ENCODE measurements around the gene ZNF343. TPM values are rescaled to one million over a fixed set of nuclear protein-coding genes. Genes with fewer than 3 reads are reported as not detected.

Gene ZNF343
- total RNA-seq, 2 experiments from 2014 or later: 10.4 to 12.0 TPM

DNA sequence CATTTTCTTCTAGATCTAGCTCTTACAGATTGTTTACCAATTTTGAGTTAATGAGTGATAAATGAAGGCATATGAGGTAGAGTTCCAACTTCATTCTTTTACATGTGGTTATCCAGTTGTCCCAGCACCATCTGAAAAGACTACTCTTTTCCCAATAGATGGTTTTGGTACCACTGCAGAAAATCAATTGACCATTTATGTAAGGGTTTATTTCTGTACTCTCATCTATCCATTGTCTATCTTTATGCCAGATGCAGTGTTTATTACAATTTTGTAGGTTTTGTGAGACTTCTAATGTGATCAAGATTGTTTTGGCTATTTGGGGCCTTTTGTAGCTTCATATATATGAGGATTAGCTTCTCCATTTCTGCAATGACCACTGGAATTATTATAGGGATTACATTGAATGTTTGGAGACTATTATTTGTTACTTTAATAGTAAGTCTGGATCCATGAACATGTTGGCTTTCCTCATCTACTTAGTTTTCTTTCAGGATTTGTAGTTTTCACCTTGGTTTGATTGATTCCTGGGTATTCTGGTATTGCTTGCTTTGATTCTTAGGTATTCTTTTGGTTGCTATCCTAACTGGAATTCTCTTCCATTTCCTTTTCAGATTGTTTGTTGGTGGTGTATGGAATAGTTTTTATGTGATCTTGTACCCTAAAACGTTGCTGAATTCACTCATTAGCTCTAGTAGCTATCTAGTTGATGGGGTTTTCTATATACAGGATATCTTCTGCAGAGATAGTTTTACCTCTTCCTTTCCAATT, 48.5 kb downstream of the ZNF343 start:
- Mint-ChIP-seq H3K4me1 (peaks cover 2% of the 10 kb centered on the region), H3K27ac (no peak overlapping the region), H3K4me3 (no peak overlapping the region), H3K9me3 (no peaks in the 10 kb centered on the region), H3K27me3 (no peaks in the 10 kb centered on the region), H3K36me3 (peaks cover 32% of the 10 kb centered on the region)
- ATAC-seq (ENCODE audit: low read depth) (no peak), DNase-seq (no peak)
- POLR2A ChIA-PET: interaction anchor here (0.8 to 6.8 kb wide), 2 partner anchors 8 to 9 kb away, joined by 3 to 32 read pairs; partner anchors contain the start of gene SNRPB

DNA sequence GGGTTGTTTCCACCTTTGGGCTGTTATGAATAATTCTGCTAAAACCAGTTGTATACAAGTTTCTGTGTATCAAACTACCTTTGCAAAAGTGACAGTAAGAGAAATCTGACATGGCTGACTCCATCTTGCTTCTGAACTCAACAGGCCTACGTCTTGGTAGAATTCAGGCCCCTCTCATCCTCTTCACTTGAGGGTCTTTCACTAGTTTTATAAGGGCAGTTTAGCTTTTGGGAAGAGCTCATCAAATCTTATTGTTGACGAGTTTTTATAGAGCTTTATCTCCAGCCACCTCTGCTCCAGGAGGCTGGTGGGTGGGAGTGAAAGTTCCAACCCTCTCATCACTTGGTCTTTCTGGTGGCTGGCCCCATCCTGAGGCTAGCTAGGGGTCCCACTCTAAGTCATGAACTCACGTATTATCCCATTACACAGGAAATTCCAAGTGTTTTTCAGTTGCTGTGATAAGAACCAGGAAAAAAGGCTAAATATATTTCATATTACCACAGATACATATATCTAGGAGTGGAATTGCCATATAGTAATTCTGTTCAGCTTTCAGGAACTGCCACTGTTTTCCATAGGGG, 49.7 kb downstream of the ZNF343 start:
- ATAC-seq (ENCODE audit: low read depth) (no peak), DNase-seq (no peak)
- no peak overlapping the region for H3K27ac Mint-ChIP-seq
- POLR2A ChIA-PET: interaction anchor here (6.8 kb wide), 1 partner anchor 10 kb away, joined by 32 read pairs; the partner anchor contains the start of gene SNRPB
- H3K4me1 Mint-ChIP-seq: peaks cover 2% of the 10 kb centered on the region
- H3K9me3 Mint-ChIP-seq: no peaks in the 10 kb centered on the region
- peaks cover 26% of the 10 kb centered on the region for H3K36me3 Mint-ChIP-seq
- H3K4me3 Mint-ChIP-seq: no peak overlapping the region
- H3K27me3 Mint-ChIP-seq: no peaks in the 10 kb centered on the region

DNA sequence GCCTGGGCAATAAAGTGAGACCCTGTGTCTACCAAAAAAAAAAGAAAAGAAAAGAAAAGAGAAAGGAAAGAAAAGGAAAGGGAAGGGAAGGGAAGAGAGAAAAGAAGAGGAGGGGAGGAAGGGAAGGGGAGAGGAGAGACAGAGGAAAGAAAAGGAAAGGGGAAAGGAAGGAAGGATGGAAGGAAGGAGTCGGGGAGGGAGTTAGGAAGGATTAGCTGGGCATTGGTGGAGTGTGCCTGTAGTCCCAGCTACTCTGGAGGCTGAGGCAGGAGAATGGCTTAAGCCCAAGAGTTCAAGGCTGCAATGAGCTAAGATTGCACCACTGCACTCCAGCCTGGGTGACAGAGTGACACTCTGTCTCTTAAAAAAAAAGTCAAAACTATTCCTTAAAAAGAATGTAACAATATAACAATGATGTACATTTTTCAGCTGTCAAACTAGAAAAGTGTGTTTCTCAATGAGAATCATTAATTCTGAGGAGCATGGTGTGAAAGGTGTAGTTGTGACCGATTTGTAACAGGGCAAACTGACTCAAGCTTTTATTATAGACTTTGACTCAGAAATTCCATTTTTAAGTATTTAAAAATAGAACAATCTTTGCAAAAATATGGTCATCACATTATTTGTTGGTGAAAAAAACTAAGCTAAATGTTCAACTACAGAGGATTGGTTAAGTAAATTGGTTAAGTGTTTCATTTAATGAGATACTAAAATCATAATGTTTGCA, 52.8 kb downstream of the ZNF343 start:
- Mint-ChIP-seq H3K9me3 (no peaks in the 10 kb centered on the region), H3K36me3 (peaks cover 12% of the 10 kb centered on the region), H3K4me1 (no peaks in the 10 kb centered on the region), H3K27ac (peak overlapping the region; percentile 13), H3K4me3 (no peak overlapping the region), H3K27me3 (no peaks in the 10 kb centered on the region)
- no peak for DNase-seq
- ATAC-seq (ENCODE audit: low read depth): no peak
- POLR2A ChIA-PET: interaction anchor here (6.8 kb wide), 1 partner anchor 13 kb away, joined by 32 read pairs; the partner anchor contains the start of gene SNRPB

DNA sequence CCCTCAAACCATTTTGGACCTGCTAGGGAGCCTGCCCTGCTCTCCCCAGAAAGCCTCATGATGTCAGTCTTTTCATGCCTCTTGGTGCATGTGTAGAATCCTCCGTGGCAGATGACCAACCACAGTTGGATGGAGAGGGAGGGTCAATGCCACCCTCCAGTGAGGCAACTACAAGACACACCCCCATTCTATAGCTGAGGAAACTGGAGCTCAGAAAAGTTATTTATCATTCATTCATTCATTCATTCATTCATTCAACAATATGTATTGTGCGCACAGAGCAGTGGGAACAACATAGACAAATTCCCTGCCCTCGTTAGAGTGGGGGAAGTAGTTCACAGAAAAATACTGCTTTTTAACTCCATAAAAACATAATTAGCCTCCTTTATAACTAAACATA, 54.9 kb downstream of the ZNF343 start:
- no peaks in the 10 kb centered on the region for H3K9me3 Mint-ChIP-seq
- no peak for ATAC-seq (ENCODE audit: low read depth)
- H3K27me3 Mint-ChIP-seq: peaks cover 3% of the 10 kb centered on the region
- DNase-seq: no peak
- no peak overlapping the region for H3K27ac Mint-ChIP-seq
- H3K4me1 Mint-ChIP-seq: no peaks in the 10 kb centered on the region
- H3K36me3 Mint-ChIP-seq: peaks cover under 1% of the 10 kb centered on the region
- H3K4me3 Mint-ChIP-seq: no peak overlapping the region
- POLR2A ChIA-PET: no interaction called here

DNA sequence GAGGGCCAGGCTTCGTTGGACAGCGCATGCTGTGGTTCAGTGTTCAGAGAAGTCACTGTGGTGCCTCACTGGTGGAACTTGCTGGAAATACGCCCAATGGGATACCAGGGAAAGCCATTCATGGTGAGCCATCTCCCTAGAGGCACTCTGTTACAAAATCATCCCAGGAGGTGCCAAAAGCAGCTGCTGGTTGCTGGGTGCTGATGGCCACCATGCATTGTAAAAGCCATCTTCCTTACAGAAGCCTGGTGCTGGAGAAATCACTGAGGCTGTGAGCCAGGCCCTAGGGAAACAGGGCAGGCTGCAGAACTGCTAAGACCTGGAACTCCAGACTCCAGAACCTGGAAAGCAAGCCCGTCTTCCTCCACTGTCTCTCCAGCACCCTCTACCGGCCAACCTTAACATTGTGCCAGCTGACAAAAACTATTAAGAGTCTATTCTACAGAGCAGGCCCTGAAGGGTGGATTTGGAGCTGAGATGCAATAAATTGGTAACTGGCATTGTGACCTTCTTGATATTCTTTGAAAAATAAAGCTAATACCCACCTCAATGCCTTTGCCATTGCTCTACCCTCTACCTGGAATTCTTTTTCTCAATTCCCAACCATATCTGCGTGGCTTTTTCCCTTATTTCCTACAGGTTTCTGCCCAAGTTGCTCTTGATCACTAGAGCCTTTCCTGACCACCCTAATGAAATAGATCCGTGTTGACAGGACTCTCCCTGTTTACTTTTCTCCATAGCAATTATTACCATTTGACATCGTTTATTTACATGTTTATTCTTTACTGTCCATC, 56.6 kb downstream of the ZNF343 start:
- peak; percentile 61 for DNase-seq
- H3K4me3 Mint-ChIP-seq: no peak overlapping the region
- no peaks in the 10 kb centered on the region for H3K9me3 Mint-ChIP-seq
- ATAC-seq (ENCODE audit: low read depth): no peak
- H3K4me1 Mint-ChIP-seq: no peaks in the 10 kb centered on the region
- no peak overlapping the region for H3K27ac Mint-ChIP-seq
- no peaks in the 10 kb centered on the region for H3K36me3 Mint-ChIP-seq
- H3K27me3 Mint-ChIP-seq: peaks cover 4% of the 10 kb centered on the region
- POLR2A ChIA-PET: interaction anchor here (1.3 to 1.5 kb wide), 2 partner anchors 9 to 18 kb away, joined by 3 read pairs; partner anchors contain the start of gene SNRPB

DNA sequence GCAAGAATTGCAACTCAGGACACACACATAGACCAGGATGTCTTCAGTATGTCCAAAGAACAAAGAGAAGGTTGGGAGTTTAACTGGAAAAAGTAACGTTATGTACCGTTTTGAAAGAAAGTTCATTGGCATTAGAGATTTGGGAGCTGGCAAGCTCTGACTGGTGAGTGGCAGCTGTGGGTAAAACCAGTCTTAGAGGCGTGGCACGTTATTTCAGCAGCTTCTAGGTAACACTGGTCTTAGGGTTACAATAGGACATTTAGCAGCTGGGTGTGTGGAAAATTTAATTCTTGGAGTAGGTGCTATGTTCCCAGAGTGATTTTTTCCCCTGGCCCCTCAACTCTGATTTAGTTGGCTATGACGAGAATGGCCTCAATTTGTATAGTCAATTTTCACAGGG, 57.3 kb downstream of the ZNF343 start:
- peaks cover 4% of the 10 kb centered on the region for H3K27me3 Mint-ChIP-seq
- H3K36me3 Mint-ChIP-seq: no peaks in the 10 kb centered on the region
- no peaks in the 10 kb centered on the region for H3K9me3 Mint-ChIP-seq
- no peaks in the 10 kb centered on the region for H3K4me1 Mint-ChIP-seq
- ATAC-seq (ENCODE audit: low read depth) (no peak), DNase-seq (no peak)
- no peak overlapping the region for H3K4me3 Mint-ChIP-seq
- POLR2A ChIA-PET: interaction anchor here (1.3 to 1.5 kb wide), 2 partner anchors 9 to 19 kb away, joined by 3 read pairs; partner anchors contain the start of gene SNRPB
- no peak overlapping the region for H3K27ac Mint-ChIP-seq

DNA sequence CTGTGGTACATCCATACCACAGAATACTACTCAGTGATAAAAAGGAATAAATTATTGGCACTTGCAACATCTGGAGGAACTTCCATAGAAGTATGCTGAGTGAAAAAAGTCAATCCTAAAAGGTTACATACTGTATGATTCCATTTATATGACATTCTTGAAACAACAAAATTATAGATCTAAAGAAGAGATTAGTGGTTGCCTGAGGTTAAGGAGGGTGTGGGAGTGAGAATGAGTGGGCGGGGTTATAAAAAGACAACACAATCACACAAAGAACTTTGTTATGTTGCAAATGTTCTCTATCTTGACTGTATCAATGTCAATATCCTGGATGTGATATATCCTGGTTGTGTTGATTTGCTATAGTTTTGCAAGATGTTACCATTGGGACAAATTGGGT, 59.3 kb downstream of the ZNF343 start:
- Mint-ChIP-seq H3K27me3 (peaks cover 4% of the 10 kb centered on the region), H3K4me3 (no peak overlapping the region), H3K36me3 (no peaks in the 10 kb centered on the region), H3K9me3 (no peaks in the 10 kb centered on the region), H3K4me1 (no peaks in the 10 kb centered on the region), H3K27ac (no peak overlapping the region)
- POLR2A ChIA-PET: no interaction called here
- DNase-seq: no peak
- ATAC-seq (ENCODE audit: low read depth): no peak

DNA sequence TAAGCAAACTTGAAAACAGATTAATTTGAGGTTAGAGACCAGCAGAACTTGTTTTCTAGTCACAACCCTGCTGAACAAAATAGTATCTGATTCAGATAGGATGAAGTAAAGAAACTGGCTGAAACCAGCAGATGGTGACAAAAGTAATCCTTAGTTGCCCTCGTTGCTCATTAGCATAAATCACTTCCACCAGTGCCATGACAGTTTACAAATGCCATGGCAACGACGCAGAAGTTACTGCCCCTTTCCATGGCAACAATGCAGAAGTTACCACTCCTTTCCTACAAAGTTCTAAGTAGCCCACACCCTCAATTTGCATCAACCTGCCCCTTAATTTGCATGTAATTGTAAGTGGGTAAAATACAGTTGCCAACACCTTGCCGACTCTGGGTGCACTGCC, 61.9 kb downstream of the ZNF343 start:
- no peak overlapping the region for H3K27ac Mint-ChIP-seq
- DNase-seq (no peak), ATAC-seq (ENCODE audit: low read depth) (no peak)
- peaks cover 4% of the 10 kb centered on the region for H3K27me3 Mint-ChIP-seq
- POLR2A ChIA-PET: no interaction called here
- no peaks in the 10 kb centered on the region for H3K36me3 Mint-ChIP-seq
- no peak overlapping the region for H3K4me3 Mint-ChIP-seq
- H3K9me3 Mint-ChIP-seq: no peaks in the 10 kb centered on the region
- H3K4me1 Mint-ChIP-seq: no peaks in the 10 kb centered on the region

Other genes starting within 250 kb of the ZNF343 start
- not detected for gene TGM3, start 212.9 kb downstream of the ZNF343 start, total RNA-seq
- gene TGM6, start 128.0 kb downstream of the ZNF343 start, total RNA-seq: not detected
- gene SNRPB, start 38.1 kb downstream of the ZNF343 start, total RNA-seq: 100 to 1,000 TPM; 232 to 235 TPM
- gene TMC2, start 27.7 kb upstream of the ZNF343 start, total RNA-seq: not detected
- 100 to 1,000 TPM; 322 to 330 TPM for gene NOP56, start 143.7 kb upstream of the ZNF343 start, total RNA-seq
- 10 to 100 TPM; 95.8 to 96.7 TPM for gene IDH3B, start 155.3 kb upstream of the ZNF343 start, total RNA-seq
- gene EBF4, start 183.9 kb upstream of the ZNF343 start, total RNA-seq: 1 to 10 TPM in 1 of 2 experiments, under 1 TPM in 1; 0.99 to 2.4 TPM